Adipose tissue (tissue), 3 donors: ENCODE results near the gene RPL11. TPM values are rescaled to one million over a fixed set of nuclear protein-coding genes. Genes with fewer than 3 reads are reported as not detected.

Experiments
- polyA plus RNA-seq, 3 donors: library from polyadenylated mRNA; stranded (reverse); fragments of 200-250 nt; gene quantifications; one replicate each; pipeline ENCODE4 v1.2.3, GENCODE V29; 2013
- donor health status: healthy with polysubstance abuse.
- donor health status: Bipolar disorder and iron deficiency.
- donor health status: healthy.

Gene RPL11
- polyA plus RNA-seq, 3 donors = 1,585 to 4,817 (median 2,703) TPM

Other genes with a start within 250 kb of the RPL11 start
- 10 to 100 TPM; 11.9 to 49.6 (median 19.4) TPM for gene ASAP3, start 207.6 kb upstream of the RPL11 start, polyA plus RNA-seq
- under 1 TPM; 0.10 to 0.22 (median 0.16) TPM for gene E2F2, start 160.6 kb upstream of the RPL11 start, polyA plus RNA-seq
- 100 to 1,000 TPM in 2 of 3 donors, 10 to 100 TPM in 1; 58.7 to 375 (median 170) TPM for gene ID3, start 132.3 kb upstream of the RPL11 start, polyA plus RNA-seq
- 10 to 100 TPM; 15.7 to 31.1 (median 24.2) TPM for gene ELOA, start 51.7 kb downstream of the RPL11 start, polyA plus RNA-seq
- gene PITHD1, start 86.6 kb downstream of the RPL11 start, polyA plus RNA-seq = 10 to 100 TPM; 23.6 to 41.9 (median 38.8) TPM
- 10 to 100 TPM; 29.9 to 46.0 (median 41.2) TPM for gene LYPLA2, start 99.3 kb downstream of the RPL11 start, polyA plus RNA-seq
- gene GALE, start 108.9 kb downstream of the RPL11 start, polyA plus RNA-seq = 10 to 100 TPM; 12.8 to 36.2 (median 15.4) TPM
- 10 to 100 TPM; 27.3 to 40.5 (median 38.9) TPM for gene HMGCL, start 133.6 kb downstream of the RPL11 start, polyA plus RNA-seq
- gene FUCA1, start 176.5 kb downstream of the RPL11 start, polyA plus RNA-seq = 10 to 100 TPM; 13.8 to 17.1 (median 14.5) TPM
- under 1 TPM; 0.03 to 0.11 (median 0.06) TPM for gene CNR2, start 221.6 kb downstream of the RPL11 start, polyA plus RNA-seq